Measurements from ENCODE around the gene SLC8A2.

- TF ChIP-seq CTCF (optimal IDR thresholded peaks at IDR 0.05 in 1 of 3, IDR thresholded peaks at IDR 0.05 in 1 of 3, conservative IDR thresholded peaks at IDR 0.05 in 1 of 3; ENCODE audit: extremely low read depth in 1 of 3, insufficient read depth in 2 of 3, low read length in 3 of 3) (no peak), EZH2 (IDR thresholded peaks at IDR 0.05; ENCODE audit: low read length) (no peak)
Measured at GRCh38 chr19:47483200-47483599, 11.5 kb upstream of the SLC8A2 start.
